Measurements from ENCODE around the gene FPGT.
A peak's percentile ranks its signal among the peaks of the same experiment; 100 is the strongest.
"Not testable (repeated sequence)": the region's sequence is repeated elsewhere in the genome, so short reads cannot be mapped to it uniquely, and the experiment has no call there.

Gene FPGT

DNA sequence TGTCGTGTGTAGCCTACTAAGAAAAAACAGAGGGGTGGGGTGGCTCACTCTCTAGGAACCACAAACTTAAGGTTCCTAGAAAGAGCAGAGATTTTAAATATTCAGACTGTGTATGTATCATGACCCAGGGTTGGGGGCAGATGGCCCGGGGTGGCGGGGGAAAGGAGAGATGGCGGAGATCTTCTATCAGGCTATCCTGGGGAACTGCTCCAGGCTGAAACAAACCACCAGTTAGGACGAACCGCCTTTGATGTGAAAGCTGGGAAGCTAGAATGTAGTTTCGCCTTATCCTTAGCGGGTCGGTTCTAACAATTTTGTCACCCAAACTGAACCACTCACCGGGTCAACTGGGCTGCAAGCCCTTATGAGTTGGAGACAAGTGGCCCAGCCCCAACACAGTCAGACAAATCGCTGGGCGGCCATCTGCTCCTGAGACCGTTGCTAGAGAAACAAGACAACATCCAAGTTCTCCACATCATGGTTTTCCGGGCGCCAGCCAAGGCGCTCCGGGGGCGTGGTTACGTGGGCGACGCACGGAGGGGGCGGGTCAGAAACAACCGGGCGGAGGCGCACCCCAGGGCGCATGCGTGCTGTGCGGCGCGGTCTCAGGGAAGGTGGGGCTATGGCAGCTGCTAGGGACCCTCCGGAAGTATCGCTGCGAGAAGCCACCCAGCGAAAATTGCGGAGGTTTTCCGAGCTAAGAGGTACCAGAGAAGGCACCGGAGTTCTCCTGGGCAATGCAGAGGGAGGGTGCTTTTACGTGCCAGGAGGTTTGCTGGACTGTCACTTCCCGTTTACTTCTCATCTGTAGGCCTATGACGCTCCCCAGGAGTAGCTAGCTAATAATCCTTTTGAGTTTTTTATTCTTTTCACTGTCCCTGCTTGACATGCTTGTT, at the start of gene FPGT, which contains the start of gene LRRIQ3:
Gene FPGT, plus strand, starts transcription at position 586 of the 896 bp plus-strand sequence. Its CDS starts 37 bp downstream, at position 623.
Gene LRRIQ3, minus strand, starts transcription at position 520 of the 896 bp plus-strand sequence. CDS start 14,492 bp downstream, outside the sequence.
- TF ChIP-seq, protein P1, sequence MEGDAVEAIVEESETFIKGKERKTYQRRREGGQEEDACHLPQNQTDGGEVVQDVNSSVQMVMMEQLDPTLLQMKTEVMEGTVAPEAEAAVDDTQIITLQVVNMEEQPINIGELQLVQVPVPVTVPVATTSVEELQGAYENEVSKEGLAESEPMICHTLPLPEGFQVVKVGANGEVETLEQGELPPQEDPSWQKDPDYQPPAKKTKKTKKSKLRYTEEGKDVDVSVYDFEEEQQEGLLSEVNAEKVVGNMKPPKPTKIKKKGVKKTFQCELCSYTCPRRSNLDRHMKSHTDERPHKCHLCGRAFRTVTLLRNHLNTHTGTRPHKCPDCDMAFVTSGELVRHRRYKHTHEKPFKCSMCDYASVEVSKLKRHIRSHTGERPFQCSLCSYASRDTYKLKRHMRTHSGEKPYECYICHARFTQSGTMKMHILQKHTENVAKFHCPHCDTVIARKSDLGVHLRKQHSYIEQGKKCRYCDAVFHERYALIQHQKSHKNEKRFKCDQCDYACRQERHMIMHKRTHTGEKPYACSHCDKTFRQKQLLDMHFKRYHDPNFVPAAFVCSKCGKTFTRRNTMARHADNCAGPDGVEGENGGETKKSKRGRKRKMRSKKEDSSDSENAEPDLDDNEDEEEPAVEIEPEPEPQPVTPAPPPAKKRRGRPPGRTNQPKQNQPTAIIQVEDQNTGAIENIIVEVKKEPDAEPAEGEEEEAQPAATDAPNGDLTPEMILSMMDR (IDR thresholded peaks at IDR 0.05; ENCODE audit: low read depth, low read length), result no peak
- peak; percentile 92 for DNase-seq (ENCODE audit: extremely low read depth, low read depth)

DNA sequence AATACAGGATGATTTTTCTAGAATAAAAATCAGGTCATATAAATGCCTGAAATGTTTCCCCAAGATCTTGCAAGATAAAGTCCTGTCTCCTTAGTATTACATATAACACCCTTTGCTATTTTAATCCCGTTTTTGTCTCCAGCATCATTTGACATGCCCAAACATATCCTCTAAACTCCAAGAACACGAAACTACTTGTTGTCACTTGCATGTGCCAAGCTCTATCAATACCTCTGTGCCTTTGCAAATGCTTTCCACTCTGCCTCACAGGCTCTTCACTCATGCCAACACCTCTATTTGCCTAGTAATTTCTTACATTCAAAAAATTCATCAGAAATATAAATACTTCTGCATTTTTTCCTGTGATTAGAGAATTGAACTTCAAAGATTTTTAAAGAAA, 38.0 kb upstream of the FPGT start:
- TF ChIP-seq, protein P1 (IDR thresholded peaks at IDR 0.05; ENCODE audit: low read depth, low read length), result no peak
- no peak for DNase-seq (ENCODE audit: extremely low read depth, low read depth)

DNA sequence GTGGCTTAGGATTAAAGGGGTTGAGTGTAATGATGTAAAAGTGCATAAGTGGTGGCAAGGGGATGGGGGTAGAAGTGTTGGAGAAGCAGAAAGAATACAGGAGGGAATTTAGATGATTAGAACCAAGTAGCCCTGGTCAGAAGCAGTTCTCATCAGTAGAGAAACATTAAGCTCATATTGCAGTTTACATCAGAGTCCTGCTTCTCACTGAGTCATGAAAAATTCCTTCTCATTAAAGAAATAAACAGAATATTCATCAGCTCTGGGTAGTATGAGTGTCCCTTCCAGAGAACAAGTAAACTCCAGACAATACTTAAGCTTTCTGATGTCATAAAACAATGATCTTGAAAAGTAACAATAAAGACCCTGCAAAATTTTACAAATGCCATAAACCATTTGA, 36.5 kb upstream of the FPGT start:
- no peak for DNase-seq (ENCODE audit: extremely low read depth, low read depth)
- TF ChIP-seq, protein P1 (IDR thresholded peaks at IDR 0.05; ENCODE audit: low read depth, low read length), result no peak

DNA sequence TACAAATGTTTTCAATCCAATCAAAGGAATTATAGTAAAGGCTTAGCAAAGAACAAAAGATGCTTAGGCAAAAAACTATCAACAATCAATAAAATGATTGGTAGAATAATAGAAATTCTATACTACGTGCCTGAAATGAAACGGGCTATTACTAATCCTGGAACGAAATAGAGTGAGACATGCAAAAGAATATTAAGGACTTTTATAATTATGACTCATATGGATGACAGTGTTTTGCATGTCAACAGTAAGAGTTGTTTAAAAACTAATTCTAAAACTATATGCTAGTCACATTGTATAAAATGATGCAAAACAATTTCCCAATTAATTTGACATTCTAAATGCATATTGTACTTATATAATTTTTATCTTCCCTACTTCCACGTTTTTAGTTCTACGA, 35.7 kb upstream of the FPGT start:
- TF ChIP-seq, protein P1 (IDR thresholded peaks at IDR 0.05; ENCODE audit: low read depth, low read length), result no peak
- no peak for DNase-seq (ENCODE audit: extremely low read depth, low read depth)

DNA sequence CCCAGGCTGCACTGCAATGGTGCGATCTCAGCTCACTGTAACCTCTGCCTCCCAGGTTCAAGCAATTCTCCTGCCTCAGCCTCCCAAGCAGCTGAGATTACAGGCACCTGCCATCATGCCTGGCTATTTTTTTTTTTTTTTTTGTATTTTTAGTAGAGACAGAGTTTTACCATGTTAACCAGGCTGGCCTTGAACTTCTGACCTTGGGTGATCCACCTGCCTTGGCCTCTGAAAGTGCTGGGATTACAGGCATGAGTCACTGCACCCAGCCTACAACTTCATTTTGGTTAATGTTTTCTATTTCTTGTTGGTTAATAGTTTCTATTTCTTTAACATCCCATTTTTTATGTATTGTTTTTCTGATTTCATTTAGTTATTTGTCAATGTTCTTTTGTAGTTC, 23.6 kb upstream of the FPGT start:
- not testable (repeated sequence) for DNase-seq (ENCODE audit: extremely low read depth, low read depth)

DNA sequence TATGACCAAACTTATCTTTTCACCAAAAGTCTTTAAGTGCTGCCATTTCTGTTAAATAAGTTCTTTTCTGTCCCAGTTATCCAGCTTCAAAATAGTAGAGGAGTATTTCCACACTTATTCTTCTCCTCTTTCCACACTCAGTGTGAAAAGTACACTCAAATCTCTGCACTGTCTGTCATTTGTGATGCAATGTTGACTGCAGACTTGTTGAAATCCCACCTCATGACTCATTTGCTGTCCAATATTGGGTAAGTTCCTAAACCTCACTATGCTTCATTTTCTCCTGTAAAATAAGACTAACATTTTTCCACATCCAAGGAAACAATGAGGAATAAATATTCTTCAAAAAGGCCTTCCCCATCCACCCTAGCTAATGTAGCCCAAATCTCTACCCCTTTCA, 17.6 kb upstream of the FPGT start:
- DNase-seq (ENCODE audit: extremely low read depth, low read depth), result no peak
- TF ChIP-seq, protein P1 (IDR thresholded peaks at IDR 0.05; ENCODE audit: low read depth, low read length), result no peak

DNA sequence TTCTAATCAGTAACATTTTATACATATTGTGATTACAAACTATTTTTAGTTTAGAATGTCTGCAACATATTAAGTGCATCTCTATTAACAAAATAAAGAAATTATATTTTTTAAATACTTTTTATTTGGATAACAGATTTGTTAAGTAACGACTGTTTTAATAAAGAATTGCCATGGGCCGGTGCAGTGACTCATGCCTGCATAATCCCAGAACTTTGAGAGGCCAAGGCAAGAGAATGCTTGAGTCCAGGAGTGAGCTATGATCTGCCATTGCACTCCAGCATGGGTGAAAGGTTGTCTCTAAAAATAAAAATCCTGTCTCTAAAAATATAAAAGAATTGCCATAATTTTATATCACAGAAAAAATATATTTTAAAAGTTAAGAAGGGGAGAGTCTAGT, 4.1 kb upstream of the FPGT start:
- TF ChIP-seq, protein P1 (IDR thresholded peaks at IDR 0.05; ENCODE audit: low read depth, low read length), result no peak
- no peak for DNase-seq (ENCODE audit: extremely low read depth, low read depth)

All from AG09319 (cell line).